Effector memory CD8-positive, alpha-beta T cell (primary cell): ENCODE results near the gene CMPK2.

Experiments used
- ATAC-seq: fragments of 150-1000 bp; cut with Tn5 transposase; replicated peaks from 2 replicates; pipeline ENCODE4 v1.10.0; 2021; ENCODE audit warnings: mild to moderate bottlenecking, moderate library complexity
- DNase-seq, 3 experiments: peaks; one replicate each; pipeline ENCODE4 v3.0.0; 2021
- H3K27ac Mint-ChIP-seq, 2 donors: one replicate each; pipeline ENCODE4 v1.8.0; 2022; ENCODE audit warnings: mild to moderate bottlenecking in 2 of 2, mixed read lengths in 2 of 2, moderate library complexity in 2 of 2
- H3K27me3 Mint-ChIP-seq, 2 donors: one replicate each; pipeline ENCODE4 v1.8.0; 2022; ENCODE audit warnings: mixed read lengths in 2 of 2
- H3K36me3 Mint-ChIP-seq: one replicate; pipeline ENCODE4 v1.8.0; 2022; ENCODE audit warnings: mild to moderate bottlenecking, moderate library complexity, mixed read lengths; ENCODE audit not compliant: insufficient read depth
- H3K4me1 Mint-ChIP-seq, 2 donors: one replicate each; pipeline ENCODE4 v1.8.0; 2022; ENCODE audit warnings: low read depth in 2 of 2, mixed read lengths in 2 of 2
- H3K4me3 Mint-ChIP-seq, 2 donors: one replicate each; pipeline ENCODE4 v1.8.0; 2022; ENCODE audit warnings: mild to moderate bottlenecking in 2 of 2, mixed read lengths in 2 of 2, moderate library complexity in 2 of 2
- H3K9me3 Mint-ChIP-seq, 2 donors: one replicate each; pipeline ENCODE4 v1.8.0; 2022; ENCODE audit warnings: mixed read lengths in 2 of 2

Gene CMPK2

GRCh38 chr2:6826081-6826913 is 39.4 kb downstream of the CMPK2 start:
- Mint-ChIP-seq H3K27ac (no peak overlapping the region), H3K4me3 (no peak overlapping the region), H3K27me3 (peaks cover under 1 to 9% of the 10 kb centered on the region in 2 donors), H3K9me3 (peaks cover 7 to 9% of the 10 kb centered on the region in 2 donors), H3K4me1 (peaks cover 0 to 5% of the 10 kb centered on the region in 2 donors), H3K36me3 (no peaks in the 10 kb centered on the region)
- ATAC-seq, result peak; percentile 72
- peak; percentile 38 to 55 (median 43) for DNase-seq

- Mint-ChIP-seq H3K36me3 (no peaks in the 10 kb centered on the region), H3K4me1 (peaks cover 0 to 8% of the 10 kb centered on the region in 2 donors), H3K4me3 (no peak overlapping the region), H3K9me3 (no peaks in the 10 kb centered on the region), H3K27me3 (peaks cover 14 to 22% of the 10 kb centered on the region in 2 donors), H3K27ac (no peak overlapping the region)
- DNase-seq (no peak), ATAC-seq (no peak)
These were observed 40.7 kb downstream of the CMPK2 start for GRCh38 chr2:6824962-6825361.

- Mint-ChIP-seq H3K27ac (no peak overlapping the region), H3K27me3 (peaks cover 22 to 27% of the 10 kb centered on the region in 2 donors), H3K4me1 (peaks cover 0 to 8% of the 10 kb centered on the region in 2 donors), H3K4me3 (no peak overlapping the region), H3K36me3 (no peaks in the 10 kb centered on the region), H3K9me3 (no peaks in the 10 kb centered on the region)
- ATAC-seq, result no peak
- no peak for DNase-seq
These were observed 42.6 kb downstream of the CMPK2 start for GRCh38 chr2:6823111-6823510.

- Mint-ChIP-seq H3K4me3 (no peak overlapping the region), H3K4me1 (peaks cover 0 to 8% of the 10 kb centered on the region in 2 donors), H3K36me3 (no peaks in the 10 kb centered on the region), H3K27me3 (peaks cover 29 to 34% of the 10 kb centered on the region in 2 donors), H3K9me3 (no peaks in the 10 kb centered on the region), H3K27ac (no peak overlapping the region)
- DNase-seq (no peak), ATAC-seq (no peak)
These were observed 43.3 kb downstream of the CMPK2 start for GRCh38 chr2:6822406-6822805.

DNA sequence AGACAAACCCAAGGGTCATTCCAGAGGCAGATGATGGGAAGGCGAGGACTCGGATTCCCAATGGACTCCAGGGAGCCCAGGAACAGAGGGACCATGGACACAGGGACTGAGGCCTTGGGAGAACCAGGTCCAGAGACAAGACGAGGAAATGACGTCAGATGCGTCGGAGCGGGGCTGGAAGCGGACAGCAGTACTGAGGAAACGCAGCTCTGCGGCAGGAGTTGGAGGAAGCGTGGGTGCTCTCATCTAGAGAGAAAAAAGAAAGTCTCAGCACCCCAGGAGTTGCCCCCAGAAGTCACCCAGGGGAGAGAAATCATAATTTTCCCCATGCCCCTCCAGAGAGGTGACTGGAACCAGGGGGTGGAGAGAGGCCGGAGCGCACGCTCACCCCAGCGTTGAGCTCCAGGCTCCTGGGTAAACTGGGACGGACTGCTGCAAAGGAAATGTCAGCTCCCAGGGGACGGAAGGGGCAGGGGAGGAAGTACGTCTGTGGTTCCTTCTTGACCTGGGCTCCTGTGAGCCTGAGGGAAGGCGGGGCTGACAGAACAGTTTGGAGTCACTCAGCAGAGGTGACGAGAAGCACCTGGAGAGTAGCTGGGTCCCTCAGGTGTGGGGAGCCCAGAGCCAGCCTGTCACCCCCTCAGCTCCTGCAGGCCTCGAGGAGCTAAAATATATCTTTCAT is 44.7 kb downstream of the CMPK2 start:
- H3K27ac Mint-ChIP-seq, result no peak overlapping the region
- H3K27me3 Mint-ChIP-seq, result peaks cover 34 to 38% of the 10 kb centered on the region in 2 donors
- H3K36me3 Mint-ChIP-seq, result no peaks in the 10 kb centered on the region
- ATAC-seq (no peak), DNase-seq (no peak)
- no peak overlapping the region for H3K4me3 Mint-ChIP-seq
- peaks cover 0 to 3% of the 10 kb centered on the region in 2 donors for H3K4me1 Mint-ChIP-seq
- H3K9me3 Mint-ChIP-seq, result no peaks in the 10 kb centered on the region

GRCh38 chr2:6820236-6820635 is 45.5 kb downstream of the CMPK2 start:
- H3K36me3 Mint-ChIP-seq, result no peaks in the 10 kb centered on the region

GRCh38 chr2:6819668-6820067 is 46.0 kb downstream of the CMPK2 start:
- H3K4me3 Mint-ChIP-seq, result no peak overlapping the region
- peaks cover 0 to 3% of the 10 kb centered on the region in 2 donors for H3K4me1 Mint-ChIP-seq
- no peaks in the 10 kb centered on the region for H3K9me3 Mint-ChIP-seq
- H3K36me3 Mint-ChIP-seq, result no peaks in the 10 kb centered on the region
- H3K27ac Mint-ChIP-seq, result no peak overlapping the region
- H3K27me3 Mint-ChIP-seq, result peaks cover 41 to 45% of the 10 kb centered on the region in 2 donors
- DNase-seq, result no peak
- ATAC-seq, result no peak

More at GRCh38 chr2:6820236-6820635, 45.5 kb downstream of the CMPK2 start:
- DNase-seq (no peak), ATAC-seq (no peak)
- Mint-ChIP-seq H3K9me3 (no peaks in the 10 kb centered on the region), H3K27ac (no peak overlapping the region), H3K27me3 (peaks cover 38 to 39% of the 10 kb centered on the region in 2 donors), H3K4me3 (no peak overlapping the region), H3K4me1 (peaks cover 0 to 3% of the 10 kb centered on the region in 2 donors)

DNA sequence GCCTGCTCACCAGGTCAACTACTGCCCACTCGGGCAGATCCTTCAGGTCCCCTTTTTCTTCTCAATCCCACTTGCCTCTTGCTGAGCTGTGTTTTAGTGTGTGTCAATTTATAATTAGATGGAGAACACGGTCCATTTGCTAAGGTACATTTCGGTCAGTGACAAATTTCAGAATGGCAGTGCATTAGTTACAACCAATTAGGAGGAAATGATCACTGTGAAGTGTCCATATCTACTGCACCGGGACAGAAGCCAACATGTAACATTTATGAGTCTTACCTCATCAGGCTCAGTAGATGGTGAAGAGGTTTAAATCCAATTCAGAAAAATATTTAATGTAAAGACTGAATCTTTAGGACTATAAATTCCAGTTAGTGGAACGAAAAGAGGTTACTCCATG is 47.7 kb downstream of the CMPK2 start:
- Mint-ChIP-seq H3K4me1 (peaks cover 0 to 3% of the 10 kb centered on the region in 2 donors), H3K27me3 (peaks cover 52 to 58% of the 10 kb centered on the region in 2 donors), H3K9me3 (no peaks in the 10 kb centered on the region), H3K36me3 (no peaks in the 10 kb centered on the region), H3K4me3 (no peak overlapping the region), H3K27ac (no peak overlapping the region)
- no peak for DNase-seq
- no peak for ATAC-seq

DNA sequence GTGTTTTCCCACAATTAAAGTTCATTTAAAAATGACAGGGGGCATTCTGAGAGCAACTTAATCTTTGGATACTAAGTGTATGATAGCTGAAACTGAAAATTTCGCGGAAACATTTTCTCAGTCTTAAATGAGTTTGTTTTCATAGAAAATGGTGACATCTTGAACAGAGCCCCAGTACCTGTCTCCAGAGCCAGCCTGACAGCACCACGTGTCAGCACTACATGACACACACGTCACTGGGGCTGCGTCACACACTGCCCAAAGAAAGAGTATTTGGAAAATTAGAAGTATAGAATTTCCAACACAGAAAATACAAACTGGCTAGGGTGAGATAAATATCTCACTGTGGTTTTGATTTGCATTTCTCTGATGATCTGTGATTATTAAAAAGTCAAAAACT is 50.8 kb downstream of the CMPK2 start:
- DNase-seq (no peak), ATAC-seq (no peak)
- H3K4me3 Mint-ChIP-seq, result no peak overlapping the region
- no peaks in the 10 kb centered on the region for H3K4me1 Mint-ChIP-seq
- H3K36me3 Mint-ChIP-seq, result no peaks in the 10 kb centered on the region
- H3K27me3 Mint-ChIP-seq, result peaks cover 53 to 69% of the 10 kb centered on the region in 2 donors
- H3K9me3 Mint-ChIP-seq, result no peaks in the 10 kb centered on the region
- H3K27ac Mint-ChIP-seq, result no peak overlapping the region

DNA sequence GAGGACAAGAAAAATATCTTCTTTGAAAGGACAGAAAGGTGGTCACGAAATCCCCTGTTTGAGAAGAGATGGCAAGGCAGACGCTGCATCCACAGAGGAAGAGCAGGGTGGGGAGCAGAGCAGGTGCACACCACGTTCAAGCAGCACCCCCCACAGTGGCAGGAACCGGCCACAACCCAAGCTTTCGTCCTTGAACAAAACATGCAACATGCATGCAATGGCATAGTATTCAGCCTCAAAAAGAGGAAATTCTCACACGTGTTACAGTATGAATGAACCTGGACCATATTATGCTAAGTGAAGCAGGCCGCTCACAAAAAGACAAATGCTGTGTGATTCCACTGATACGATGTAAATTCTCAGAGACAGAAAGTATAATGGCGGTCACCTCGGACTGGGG is 51.4 kb downstream of the CMPK2 start:
- H3K4me1 Mint-ChIP-seq, result no peaks in the 10 kb centered on the region
- no peaks in the 10 kb centered on the region for H3K9me3 Mint-ChIP-seq
- no peak overlapping the region for H3K27ac Mint-ChIP-seq
- ATAC-seq (no peak), DNase-seq (no peak)
- H3K36me3 Mint-ChIP-seq, result no peaks in the 10 kb centered on the region
- peaks cover 54 to 70% of the 10 kb centered on the region in 2 donors for H3K27me3 Mint-ChIP-seq
- H3K4me3 Mint-ChIP-seq, result no peak overlapping the region

- Mint-ChIP-seq H3K27ac (no peak overlapping the region), H3K4me1 (no peaks in the 10 kb centered on the region), H3K9me3 (no peaks in the 10 kb centered on the region), H3K4me3 (no peak overlapping the region), H3K27me3 (peaks cover 61 to 78% of the 10 kb centered on the region in 2 donors), H3K36me3 (no peaks in the 10 kb centered on the region)
- DNase-seq (no peak), ATAC-seq (no peak)
These were observed 52.1 kb downstream of the CMPK2 start for GRCh38 chr2:6813573-6813972.

- no peak for ATAC-seq
- Mint-ChIP-seq H3K9me3 (no peaks in the 10 kb centered on the region), H3K4me1 (no peaks in the 10 kb centered on the region), H3K27ac (no peak overlapping the region), H3K36me3 (no peaks in the 10 kb centered on the region), H3K27me3 (peaks cover 65 to 79% of the 10 kb centered on the region in 2 donors), H3K4me3 (no peak overlapping the region)
- DNase-seq, result no peak
These were observed 52.7 kb downstream of the CMPK2 start for GRCh38 chr2:6812857-6813530.

GRCh38 chr2:6810961-6811360 is 54.7 kb downstream of the CMPK2 start:
- Mint-ChIP-seq H3K4me3 (no peak overlapping the region), H3K27ac (no peak overlapping the region), H3K36me3 (no peaks in the 10 kb centered on the region), H3K27me3 (peaks cover 68 to 84% of the 10 kb centered on the region in 2 donors), H3K4me1 (no peaks in the 10 kb centered on the region), H3K9me3 (no peaks in the 10 kb centered on the region)
- no peak for DNase-seq
- no peak for ATAC-seq
